HUES64 (cell line): ENCODE data around the gene AKAP13.
"Not testable (repeated sequence)": the region's sequence is repeated elsewhere in the genome, so short reads cannot be mapped to it uniquely, and the experiment has no call there.

Source experiments
- H3K27ac ChIP-seq: 2 replicates; pipeline ENCODE4 v1.7.0; 2013; ENCODE audit warnings: low read depth, low read length, inconsistent platforms
- H3K27me3 ChIP-seq: 2 replicates; pipeline ENCODE4 v1.6.1; 2013; ENCODE audit warnings: mild to moderate bottlenecking, low read length; ENCODE audit not compliant: insufficient read depth
- H3K36me3 ChIP-seq: 2 replicates; pipeline ENCODE4 v1.6.1; 2013; ENCODE audit warnings: mild to moderate bottlenecking, low read length; ENCODE audit not compliant: insufficient read depth
- H3K4me1 ChIP-seq: 2 replicates; pipeline ENCODE4 v1.6.1; 2013; ENCODE audit warnings: mild to moderate bottlenecking, low read length, moderate library complexity; ENCODE audit not compliant: insufficient read depth
- H3K4me3 ChIP-seq: 2 replicates; pipeline ENCODE4 v1.5.1; 2013; ENCODE audit warnings: mild to moderate bottlenecking, low read length, moderate library complexity
- H3K9ac ChIP-seq: 2 replicates; pipeline ENCODE4 v1.6.1; 2013; ENCODE audit warnings: mild to moderate bottlenecking, low read depth, low read length
- H3K9me3 ChIP-seq: 2 replicates; pipeline ENCODE4 v1.6.1; 2013; ENCODE audit warnings: low read depth, low read length; ENCODE audit not compliant: insufficient read depth
- WGBS: fragments of 150-250, 120-280 bp; methylation state at CpG from one replicate; pipeline ENCODE4 v1.1.7; 2013; ENCODE audit warnings: missing lambda C conversion rate; 5-methylcytosine and 5-hydroxymethylcytosine counted together

AKAP13 gene

DNA sequence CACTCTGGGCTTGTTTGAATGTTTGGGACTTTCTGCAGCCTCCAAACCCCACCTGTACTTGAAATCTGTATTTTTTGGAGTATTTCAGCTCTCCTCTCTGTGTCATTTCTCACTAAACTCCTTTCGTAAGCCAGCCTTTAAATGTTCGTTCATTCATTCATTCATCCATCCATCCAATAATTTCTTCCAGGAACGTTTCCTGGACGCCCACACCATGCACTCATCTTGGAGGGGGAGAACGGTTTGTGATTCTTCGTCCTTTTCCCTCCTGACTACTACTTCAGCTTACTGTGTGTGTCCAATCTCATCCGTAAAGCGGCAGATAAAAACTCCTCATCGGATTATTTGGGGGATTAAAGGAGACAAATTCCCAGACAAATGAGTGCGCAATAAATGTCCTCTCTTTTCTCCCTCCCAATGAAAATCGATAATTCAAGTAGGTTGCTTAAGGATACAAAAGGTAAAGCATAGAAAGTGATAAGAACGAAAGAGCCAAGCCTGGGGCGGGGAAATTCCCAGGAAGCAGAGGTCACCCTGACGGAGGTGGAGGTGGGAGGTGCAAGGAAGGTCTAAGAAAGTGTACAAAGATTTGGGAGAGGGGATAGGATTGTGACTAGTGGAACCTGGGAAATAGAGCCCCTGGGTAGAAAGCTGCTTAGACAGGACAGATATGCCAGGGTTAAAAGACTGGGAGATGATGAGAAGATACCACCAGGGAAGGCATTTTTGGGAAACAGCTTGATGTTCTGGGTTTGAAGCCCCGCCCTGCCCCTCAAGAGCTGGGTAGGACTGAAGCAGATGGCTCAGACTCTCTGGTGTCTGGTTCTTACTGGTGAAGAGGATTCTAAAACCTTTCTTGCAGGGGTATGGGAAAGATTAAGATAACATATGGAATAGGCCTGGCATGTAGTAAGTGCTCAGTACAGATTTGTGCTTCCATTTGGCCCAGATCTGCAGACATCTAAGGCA, 415.2 kb downstream of the AKAP13 start:
- Histone ChIP-seq H3K4me1 (peaks cover 13% of the 10 kb centered on the region), H3K27me3 (peaks cover 5% of the 10 kb centered on the region; the same call in 1 of the 2 replicates), H3K27ac (no peak overlapping the region), H3K4me3 (peak overlapping the region; percentile 43), H3K36me3 (no peaks in the 10 kb centered on the region), H3K9ac (no peak overlapping the region), H3K9me3 (no peaks in the 10 kb centered on the region)
- 80% methylated on average over 15 of the region's 15 CpGs for WGBS

GRCh38 chr15:85796371-85796770, 416.0 kb downstream of the AKAP13 start:
- not testable (repeated sequence) for H3K27ac ChIP-seq, H3K27me3 ChIP-seq, H3K4me3 ChIP-seq, H3K9me3 ChIP-seq, H3K9ac ChIP-seq, H3K36me3 ChIP-seq
- 96% methylated on average over 7 of the region's 7 CpGs for WGBS
- H3K4me1 ChIP-seq = peaks cover 13% of the 10 kb centered on the region
